Aorta (tissue), 5 donors: ENCODE data around the gene MPZ. TPM values are rescaled to one million over a fixed set of nuclear protein-coding genes. Genes with fewer than 3 reads are reported as not detected.
A peak's percentile ranks its signal among the peaks of the same experiment; 100 is the strongest.
"Not testable (repeated sequence)": the region's sequence is repeated elsewhere in the genome, so short reads cannot be mapped to it uniquely, and the experiment has no call there.

Experiments used
- ATAC-seq: fragments of 200-7000 bp; cut with Tn5 transposase; one replicate; pipeline ENCODE4 v1.9.1; 2022; ENCODE audit warnings: moderate library complexity; ENCODE audit not compliant: low FRiP score
- DNase-seq, 2 donors: peaks; one replicate each; pipeline ENCODE4 v3.0.0-alpha.2; 2020
- H3K27ac ChIP-seq, 2 donors: one replicate each; pipeline ENCODE4 v1.5.1; 2013; ENCODE audit warnings: low read length in 2 of 2, mild to moderate bottlenecking in 2 of 2, moderate library complexity in 2 of 2, control low read depth in 1 of 2, inconsistent platforms in 1 of 2, low read depth in 1 of 2
- H3K27me3 ChIP-seq, 2 donors: one replicate each; pipeline ENCODE4 v1.6.1; 2013; ENCODE audit warnings: control low read depth in 1 of 2, low read length in 1 of 2, mild to moderate bottlenecking in 1 of 2, moderate library complexity in 1 of 2; ENCODE audit not compliant: insufficient read depth in 2 of 2, control insufficient read depth in 1 of 2
- H3K36me3 ChIP-seq, 2 donors: one replicate each; pipeline ENCODE4 v1.6.1; 2013; ENCODE audit warnings: control low read depth in 1 of 2, low read length in 1 of 2, mild to moderate bottlenecking in 1 of 2; ENCODE audit not compliant: insufficient read depth in 2 of 2, control insufficient read depth in 1 of 2
- H3K4me1 ChIP-seq, 2 donors: one replicate each; pipeline ENCODE4 v1.6.1; 2013; ENCODE audit warnings: low read length in 2 of 2, control low read depth in 1 of 2, mild to moderate bottlenecking in 1 of 2, moderate library complexity in 1 of 2; ENCODE audit not compliant: insufficient read depth in 2 of 2, control insufficient read depth in 1 of 2
- H3K4me3 ChIP-seq, 2 donors: one replicate each; pipeline ENCODE4 v1.5.1; 2013; ENCODE audit warnings: low read length in 2 of 2, control low read depth in 1 of 2, mild to moderate bottlenecking in 1 of 2
- H3K9me3 ChIP-seq: one replicate; pipeline ENCODE4 v1.6.1; 2013; ENCODE audit warnings: mild to moderate bottlenecking, low read length; ENCODE audit not compliant: control insufficient read depth
- WGBS, 2 donors: extraction: QIAGEN DNeasy Blood & Tissue Kit; methylation state at CpG; one replicate each; pipeline ENCODE4 v1.1.7; 2013; 5-methylcytosine and 5-hydroxymethylcytosine counted together
- intact Hi-C, 2 donors: fragments of 100-400 bp; cut with DNase I; formaldehyde crosslinking; loops; one replicate each; pipeline versions ENCODE4 v1.14.2 to v1.15.0; 2022
- polyA plus RNA-seq, 2 donors: library from polyadenylated mRNA; stranded (reverse); fragments of 200-250 nt; gene quantifications; one replicate each; pipeline ENCODE4 v1.2.3, GENCODE V29; 2013
- total RNA-seq, 2 donors: library from RNA; stranded (reverse); fragmentation: NEBNext Ultra II Directional; extraction: Animal tissue kit (Norgen Biotek cat#: 25700); gene quantifications; one replicate each; pipeline ENCODE4 v1.2.1, GENCODE V29; 2021
- donor health status: healthy with polysubstance abuse.
- donor health status: Bipolar disorder and iron deficiency.
- donor health status: DM: no; HTN: no; CAD: no.
- donor health status: DM: no; HTN: no; CAD: no.
- donor health status: DM: yes; HTN: yes; CAD: no.

The MPZ gene
- total and polyA plus RNA-seq, 4 donors: 1.5 to 19.4 (median 11.2) TPM; not detected in 1

- intact Hi-C loops: no loop called here
- H3K4me1 ChIP-seq: no peaks in the 10 kb centered on the region
- no peak overlapping the region for H3K4me3 ChIP-seq
- H3K9me3 ChIP-seq: no peaks in the 10 kb centered on the region
- H3K36me3 ChIP-seq: peaks cover 0 to 6% of the 10 kb centered on the region in 2 donors
- ATAC-seq (no peak), DNase-seq (no peak)
- H3K27ac ChIP-seq: no peak overlapping the region
- H3K27me3 ChIP-seq: no peaks in the 10 kb centered on the region
- WGBS, 2 donors: 90 to 94% methylated on average over 4 of the region's 4 CpGs
Observed at GRCh38 chr1:161330346-161330745, 20.6 kb upstream of the MPZ start.

- Histone ChIP-seq H3K27ac (no peak overlapping the region), H3K4me3 (no peak overlapping the region), H3K4me1 (no peaks in the 10 kb centered on the region), H3K9me3 (no peaks in the 10 kb centered on the region), H3K27me3 (no peaks in the 10 kb centered on the region), H3K36me3 (peaks cover 0 to 2% of the 10 kb centered on the region in 2 donors)
- intact Hi-C loops: no loop called here
- no peak for ATAC-seq
- DNase-seq: no peak
- WGBS, 2 donors: 89 to 91% methylated on average over 4 of the region's 4 CpGs
Observed at GRCh38 chr1:161324020-161324419, 14.3 kb upstream of the MPZ start.

- H3K4me3 ChIP-seq, H3K36me3 ChIP-seq, H3K4me1 ChIP-seq, H3K27me3 ChIP-seq, ATAC-seq, H3K27ac ChIP-seq, DNase-seq, H3K9me3 ChIP-seq: not testable (repeated sequence)
- 76 to 77% methylated on average over 17 of the region's 17 CpGs for WGBS, 2 donors
- intact Hi-C loops: loop anchor here in 1 of 2 donors (2.0 kb wide), 2 partner anchors 53 to 89 kb away; partner anchors contain the start of gene TOMM40L
Observed at GRCh38 chr1:161315841-161316674, 6.3 kb upstream of the MPZ start.

GRCh38 chr1:161314201-161314981 lies 4.6 kb upstream of the MPZ start, which contains the start of gene SDHC:
TSS of gene SDHC (plus strand) at chr1:161314381. CDS start at chr1:161314406, 25 bp downstream.
- peak; percentile 95 to 97 for DNase-seq
- peak within 1 kb of the TSS; percentile 71 to 93 for H3K27ac ChIP-seq
- H3K36me3 ChIP-seq: no peaks in the 10 kb centered on the region
- no peaks in the 10 kb centered on the region for H3K4me1 ChIP-seq
- H3K4me3 ChIP-seq: peak within 1 kb of the TSS; percentile 87 to 88
- ATAC-seq: peak; percentile 99
- 0 to 1% methylated on average over 45 of the region's 45 CpGs for WGBS, 2 donors
- no peaks in the 10 kb centered on the region for H3K27me3 ChIP-seq
- intact Hi-C loops: loop anchor here (2.0 to 5.0 kb wide), 3 partner anchors 54 to 88 kb away; partner anchors contain the start of gene TOMM40L (in 2 of the 2)
- H3K9me3 ChIP-seq: no peaks in the 10 kb centered on the region

- intact Hi-C loops: loop anchor here (2.0 to 5.0 kb wide), 3 partner anchors 55 to 87 kb away; partner anchors contain the start of gene TOMM40L (in 2 of the 2)
- ATAC-seq (peak; percentile 31), DNase-seq (no peak)
- 36 to 39% methylated on average over 28 of the region's 28 CpGs for WGBS, 2 donors
- Histone ChIP-seq H3K4me3 (peak overlapping the region; percentile 87 to 88), H3K27me3 (no peaks in the 10 kb centered on the region), H3K4me1 (no peaks in the 10 kb centered on the region), H3K27ac (peak overlapping the region in 1 of 2 donors; percentile 4), H3K9me3 (no peaks in the 10 kb centered on the region), H3K36me3 (no peaks in the 10 kb centered on the region)
Observed at GRCh38 chr1:161313554-161314200, 3.9 kb upstream of the MPZ start.

GRCh38 chr1:161311595-161312181 lies 1.9 kb upstream of the MPZ start:
- intact Hi-C loops: loop anchor here in 1 of 2 donors (5.0 kb wide), 1 partner anchor 84 kb away; the partner anchor contains the start of gene TOMM40L
- Histone ChIP-seq H3K27me3 (no peaks in the 10 kb centered on the region), H3K27ac (no peak overlapping the region), H3K36me3 (no peaks in the 10 kb centered on the region), H3K4me3 (no peak overlapping the region), H3K4me1 (no peaks in the 10 kb centered on the region), H3K9me3 (no peaks in the 10 kb centered on the region)
- no peak for DNase-seq
- ATAC-seq: no peak
- 82 to 87% methylated on average over 4 of the region's 4 CpGs for WGBS, 2 donors

- ATAC-seq: no peak
- DNase-seq: no peak
- H3K9me3 ChIP-seq: no peaks in the 10 kb centered on the region
- WGBS, 2 donors: 55 to 58% methylated on average over 2 of the region's 2 CpGs
- intact Hi-C loops: loop anchor here in 1 of 2 donors (5.0 kb wide), 1 partner anchor 74 kb away; no protein-coding TSS in a partner anchor
- no peak overlapping the region for H3K4me3 ChIP-seq
- no peaks in the 10 kb centered on the region for H3K36me3 ChIP-seq
- no peak overlapping the region for H3K27ac ChIP-seq
- H3K27me3 ChIP-seq: no peaks in the 10 kb centered on the region
- H3K4me1 ChIP-seq: no peaks in the 10 kb centered on the region
Observed at GRCh38 chr1:161307892-161308638, 1.7 kb downstream of the MPZ start.
